SK-N-SH treated with all-trans-retinoic acid at 6 μM for 48 hours (cell line): ENCODE measurements around the gene ERCC6L.

ENCODE experiments used
- ATAC-seq: fragments of 200-7000 bp; cut with Tn5 transposase; 3 replicates; pipeline ENCODE4 v1.9.1; 2020; ENCODE audit warnings: mild to moderate bottlenecking, moderate library complexity
- BACH2 ChIP-seq: fragments of 250-450 bp; sonication (Bioruptor Pico); IDR thresholded peaks from 2 replicates; pipeline ENCODE4 v1.9.0; 2021; ENCODE audit warnings: mild to moderate bottlenecking, borderline replicate concordance
- CREB5 ChIP-seq: fragments of 250-450 bp; sonication (Bioruptor Pico); IDR thresholded peaks from 2 replicates; pipeline ENCODE4 v1.5.1; 2020; ENCODE audit warnings: low read depth, mild to moderate bottlenecking, moderate library complexity
- CSDC2 ChIP-seq: fragments of 250-450 bp; sonication (Bioruptor Pico); IDR thresholded peaks from 2 replicates; pipeline ENCODE4 v1.5.0; 2020; ENCODE audit warnings: mild to moderate bottlenecking, moderate library complexity
- ESRRG ChIP-seq: fragments of 250-450 bp; sonication (Bioruptor Pico); IDR thresholded peaks from 2 replicates; pipeline ENCODE4 v1.6.1; 2021; ENCODE audit warnings: mild to moderate bottlenecking
- GLIS3 ChIP-seq: fragments of 250-450 bp; sonication (Bioruptor Pico); IDR thresholded peaks from 2 replicates; pipeline ENCODE4 v1.5.0; 2020; ENCODE audit warnings: mild to moderate bottlenecking, moderate library complexity
- ISL1 ChIP-seq: fragments of 250-450 bp; sonication (Bioruptor Pico); IDR thresholded peaks from 2 replicates; pipeline ENCODE4 v2.1.2; 2022; ENCODE audit warnings: mild to moderate bottlenecking, moderate library complexity
- OSR1 ChIP-seq: fragments of 250-450 bp; sonication (Bioruptor Pico); IDR thresholded peaks from 2 replicates; pipeline ENCODE4 v1.8.0; 2022; ENCODE audit warnings: moderate library complexity, mild to moderate bottlenecking, inconsistent platforms
- POU6F1 ChIP-seq: fragments of 250-450 bp; sonication (Bioruptor Pico); IDR thresholded peaks from 2 replicates; pipeline ENCODE4 v1.8.0; 2021; ENCODE audit warnings: low read depth, mild to moderate bottlenecking, moderate library complexity, borderline replicate concordance
- PPARA ChIP-seq: fragments of 250-450 bp; sonication (Bioruptor Pico); IDR thresholded peaks from 2 replicates; pipeline ENCODE4 v1.5.0; 2020; ENCODE audit warnings: mild to moderate bottlenecking, borderline replicate concordance
- RARB ChIP-seq: fragments of 250-450 bp; sonication (Bioruptor Pico); IDR thresholded peaks from 2 replicates; pipeline ENCODE4 v1.8.0; 2021; ENCODE audit warnings: mild to moderate bottlenecking, moderate library complexity
- SNAI2 ChIP-seq: fragments of 250-450 bp; sonication (Bioruptor Pico); IDR thresholded peaks from 2 replicates; pipeline ENCODE4 v1.5.0; 2020; ENCODE audit warnings: mild to moderate bottlenecking, moderate library complexity
- TCF4 ChIP-seq: fragments of 250-450 bp; sonication (Bioruptor Pico); IDR thresholded peaks from 2 replicates; pipeline ENCODE4 v1.8.0; 2021; ENCODE audit warnings: mild to moderate bottlenecking, moderate library complexity, borderline replicate concordance
- TOX ChIP-seq: fragments of 250-450 bp; sonication (Bioruptor Pico); IDR thresholded peaks from 2 replicates; pipeline ENCODE4 v1.8.0; 2021; ENCODE audit warnings: mild to moderate bottlenecking, moderate library complexity, borderline replicate concordance
- ZC3H10 ChIP-seq: fragments of 250-450 bp; sonication (Bioruptor Pico); IDR thresholded peaks from 2 replicates; pipeline ENCODE4 v1.5.1; 2021; ENCODE audit warnings: mild to moderate bottlenecking, moderate library complexity
- ZFP3 ChIP-seq: fragments of 250-450 bp; sonication (Bioruptor Pico); IDR thresholded peaks from 2 replicates; pipeline ENCODE4 v1.5.0; 2020; ENCODE audit warnings: mild to moderate bottlenecking, moderate library complexity
- ZFP30 ChIP-seq: fragments of 450-650 bp; formaldehyde crosslinking; IDR thresholded peaks from 2 replicates; pipeline ENCODE4 v1.5.0; 2022; ENCODE audit warnings: mild to moderate bottlenecking, moderate library complexity
- ZNF565 ChIP-seq: fragments of 450-650 bp; formaldehyde crosslinking; conservative IDR thresholded peaks from 2 replicates; pipeline ENCODE4 v1.5.0; 2020; ENCODE audit warnings: low read depth, mild to moderate bottlenecking, moderate library complexity
- ZNF70 ChIP-seq: fragments of 450-650 bp; formaldehyde crosslinking; IDR thresholded peaks from 2 replicates; pipeline ENCODE4 v1.5.0; 2020; ENCODE audit warnings: mild to moderate bottlenecking, moderate library complexity
- ZNF8 ChIP-seq: fragments of 450-650 bp; formaldehyde crosslinking; IDR thresholded peaks from 2 replicates; pipeline ENCODE4 v1.5.0; 2020; ENCODE audit warnings: mild to moderate bottlenecking, moderate library complexity
- TF ChIP-seq, protein P1 (sequence below): fragments of 250-450 bp; sonication (Bioruptor Pico); IDR thresholded peaks from 2 replicates; pipeline ENCODE4 v1.5.0; 2020; ENCODE audit warnings: mild to moderate bottlenecking, moderate library complexity
- TF ChIP-seq, protein P2 (sequence below): fragments of 250-450 bp; sonication (Bioruptor Pico); IDR thresholded peaks from 2 replicates; pipeline ENCODE4 v1.5.1; 2021; ENCODE audit warnings: mild to moderate bottlenecking, moderate library complexity
- TF ChIP-seq, protein P3 (sequence below): fragments of 250-450 bp; sonication (Bioruptor Pico); IDR thresholded peaks from 2 replicates; pipeline ENCODE4 v1.8.0; 2020; ENCODE audit warnings: mild to moderate bottlenecking, moderate library complexity, borderline replicate concordance

ERCC6L gene

DNA sequence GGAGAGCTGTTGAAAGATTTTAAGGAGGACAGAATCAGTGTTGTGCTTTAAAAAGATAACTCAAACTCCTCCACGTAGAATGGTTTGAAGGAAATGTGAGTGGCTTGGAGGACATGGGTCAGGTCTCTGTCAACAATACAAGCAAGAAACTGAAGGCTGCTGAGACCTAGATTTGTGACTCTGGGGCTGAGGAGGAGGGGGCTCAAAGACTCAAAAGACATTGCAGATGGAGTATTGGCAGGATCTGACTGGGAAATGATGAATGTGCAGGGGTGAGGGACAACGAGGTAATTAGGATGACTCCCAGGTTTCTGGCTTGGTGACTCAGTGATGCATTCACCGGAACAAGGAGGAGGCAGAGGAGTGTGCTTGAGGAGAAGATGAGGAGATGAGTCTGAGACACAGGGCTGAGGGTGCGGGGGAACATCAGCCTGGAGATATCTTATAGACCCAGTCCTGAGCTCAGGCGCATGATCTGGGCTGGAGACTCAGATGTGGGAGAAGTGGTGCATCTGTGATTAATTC, 41.6 kb upstream of the ERCC6L start:
- ATAC-seq: no peak
- TF ChIP-seq TOX (CRISPR knock-in tag) (no peak), ESRRG (CRISPR knock-in tag) (no peak), ZFP3 (CRISPR knock-in tag) (no peak), ZNF70 (CRISPR knock-in tag) (no peak), GLIS3 (no peak), RARB (CRISPR knock-in tag) (no peak), POU6F1 (no peak), ZFP30 (no peak), ZNF565 (CRISPR knock-in tag) (no peak), OSR1 (CRISPR knock-in tag) (no peak), ZNF8 (CRISPR knock-in tag) (no peak), BACH2 (CRISPR knock-in tag) (no peak), PPARA (no peak), TCF4 (CRISPR knock-in tag) (no peak), ISL1 (no peak), CREB5 (no peak), ZC3H10 (no peak)
- TF ChIP-seq, protein P1, sequence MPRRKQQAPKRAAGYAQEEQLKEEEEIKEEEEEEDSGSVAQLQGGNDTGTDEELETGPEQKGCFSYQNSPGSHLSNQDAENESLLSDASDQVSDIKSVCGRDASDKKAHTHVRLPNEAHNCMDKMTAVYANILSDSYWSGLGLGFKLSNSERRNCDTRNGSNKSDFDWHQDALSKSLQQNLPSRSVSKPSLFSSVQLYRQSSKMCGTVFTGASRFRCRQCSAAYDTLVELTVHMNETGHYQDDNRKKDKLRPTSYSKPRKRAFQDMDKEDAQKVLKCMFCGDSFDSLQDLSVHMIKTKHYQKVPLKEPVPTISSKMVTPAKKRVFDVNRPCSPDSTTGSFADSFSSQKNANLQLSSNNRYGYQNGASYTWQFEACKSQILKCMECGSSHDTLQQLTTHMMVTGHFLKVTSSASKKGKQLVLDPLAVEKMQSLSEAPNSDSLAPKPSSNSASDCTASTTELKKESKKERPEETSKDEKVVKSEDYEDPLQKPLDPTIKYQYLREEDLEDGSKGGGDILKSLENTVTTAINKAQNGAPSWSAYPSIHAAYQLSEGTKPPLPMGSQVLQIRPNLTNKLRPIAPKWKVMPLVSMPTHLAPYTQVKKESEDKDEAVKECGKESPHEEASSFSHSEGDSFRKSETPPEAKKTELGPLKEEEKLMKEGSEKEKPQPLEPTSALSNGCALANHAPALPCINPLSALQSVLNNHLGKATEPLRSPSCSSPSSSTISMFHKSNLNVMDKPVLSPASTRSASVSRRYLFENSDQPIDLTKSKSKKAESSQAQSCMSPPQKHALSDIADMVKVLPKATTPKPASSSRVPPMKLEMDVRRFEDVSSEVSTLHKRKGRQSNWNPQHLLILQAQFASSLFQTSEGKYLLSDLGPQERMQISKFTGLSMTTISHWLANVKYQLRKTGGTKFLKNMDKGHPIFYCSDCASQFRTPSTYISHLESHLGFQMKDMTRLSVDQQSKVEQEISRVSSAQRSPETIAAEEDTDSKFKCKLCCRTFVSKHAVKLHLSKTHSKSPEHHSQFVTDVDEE (CRISPR knock-in tag): no peak
- TF ChIP-seq, protein P2, sequence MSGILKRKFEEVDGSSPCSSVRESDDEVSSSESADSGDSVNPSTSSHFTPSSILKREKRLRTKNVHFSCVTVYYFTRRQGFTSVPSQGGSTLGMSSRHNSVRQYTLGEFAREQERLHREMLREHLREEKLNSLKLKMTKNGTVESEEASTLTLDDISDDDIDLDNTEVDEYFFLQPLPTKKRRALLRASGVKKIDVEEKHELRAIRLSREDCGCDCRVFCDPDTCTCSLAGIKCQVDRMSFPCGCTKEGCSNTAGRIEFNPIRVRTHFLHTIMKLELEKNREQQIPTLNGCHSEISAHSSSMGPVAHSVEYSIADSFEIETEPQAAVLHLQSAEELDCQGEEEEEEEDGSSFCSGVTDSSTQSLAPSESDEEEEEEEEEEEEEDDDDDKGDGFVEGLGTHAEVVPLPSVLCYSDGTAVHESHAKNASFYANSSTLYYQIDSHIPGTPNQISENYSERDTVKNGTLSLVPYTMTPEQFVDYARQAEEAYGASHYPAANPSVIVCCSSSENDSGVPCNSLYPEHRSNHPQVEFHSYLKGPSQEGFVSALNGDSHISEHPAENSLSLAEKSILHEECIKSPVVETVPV (CRISPR knock-in tag): no peak

- no peak for TF ChIP-seq ZNF565 (CRISPR knock-in tag)
- no peak; the same call in 1 of the 3 replicates for ATAC-seq
These were observed 37.7 kb upstream of the ERCC6L start for GRCh38 chrX:72276478-72276953.

- ATAC-seq: no peak
- no peak for TF ChIP-seq RARB (CRISPR knock-in tag)
These were observed 35.7 kb upstream of the ERCC6L start for GRCh38 chrX:72274526-72274925.

DNA sequence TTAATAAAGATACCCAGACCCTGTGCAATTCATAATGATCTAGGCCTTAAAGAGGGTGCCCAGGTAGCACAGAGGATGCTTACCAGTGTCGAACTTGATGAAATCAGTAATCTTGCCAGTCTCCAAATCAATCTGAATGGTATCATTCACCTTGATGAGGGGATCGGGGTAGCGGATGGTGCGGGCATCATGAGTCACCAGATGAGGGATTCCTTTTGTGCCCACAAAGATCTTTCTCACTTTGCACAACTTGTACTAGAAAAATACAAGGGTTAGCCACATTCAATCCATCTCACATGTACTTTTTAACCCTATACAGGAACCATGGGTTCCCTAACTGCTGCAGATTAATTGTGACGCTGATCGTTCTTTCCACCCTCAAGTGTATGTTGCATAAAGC, 34.9 kb upstream of the ERCC6L start:
- no peak for TF ChIP-seq ZFP3 (CRISPR knock-in tag)
- TF ChIP-seq ZNF70 (CRISPR knock-in tag): no peak
- TF ChIP-seq PPARA: no peak
- TF ChIP-seq ZNF565 (CRISPR knock-in tag): no peak
- TF ChIP-seq ZNF8 (CRISPR knock-in tag): no peak
- TF ChIP-seq RARB (CRISPR knock-in tag): no peak
- no peak for TF ChIP-seq SNAI2 (CRISPR knock-in tag)
- TF ChIP-seq, protein P3, sequence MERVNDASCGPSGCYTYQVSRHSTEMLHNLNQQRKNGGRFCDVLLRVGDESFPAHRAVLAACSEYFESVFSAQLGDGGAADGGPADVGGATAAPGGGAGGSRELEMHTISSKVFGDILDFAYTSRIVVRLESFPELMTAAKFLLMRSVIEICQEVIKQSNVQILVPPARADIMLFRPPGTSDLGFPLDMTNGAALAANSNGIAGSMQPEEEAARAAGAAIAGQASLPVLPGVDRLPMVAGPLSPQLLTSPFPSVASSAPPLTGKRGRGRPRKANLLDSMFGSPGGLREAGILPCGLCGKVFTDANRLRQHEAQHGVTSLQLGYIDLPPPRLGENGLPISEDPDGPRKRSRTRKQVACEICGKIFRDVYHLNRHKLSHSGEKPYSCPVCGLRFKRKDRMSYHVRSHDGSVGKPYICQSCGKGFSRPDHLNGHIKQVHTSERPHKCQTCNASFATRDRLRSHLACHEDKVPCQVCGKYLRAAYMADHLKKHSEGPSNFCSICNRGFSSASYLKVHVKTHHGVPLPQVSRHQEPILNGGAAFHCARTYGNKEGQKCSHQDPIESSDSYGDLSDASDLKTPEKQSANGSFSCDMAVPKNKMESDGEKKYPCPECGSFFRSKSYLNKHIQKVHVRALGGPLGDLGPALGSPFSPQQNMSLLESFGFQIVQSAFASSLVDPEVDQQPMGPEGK (CRISPR knock-in tag): no peak
- TF ChIP-seq CSDC2 (CRISPR knock-in tag): no peak
- TF ChIP-seq ESRRG (CRISPR knock-in tag): no peak
- TF ChIP-seq TCF4 (CRISPR knock-in tag): no peak
- no peak for TF ChIP-seq OSR1 (CRISPR knock-in tag)
- TF ChIP-seq ISL1: no peak
- no peak for ATAC-seq
